ENCODE data around the gene LMAN2.

Gene LMAN2

GRCh38 chr5:177288191-177288590, 63.3 kb downstream of the LMAN2 start:
- H3K4me2 ChIP-seq (ENCODE audit: low read depth, low read length, poor library complexity, severe bottlenecking) = no peak overlapping the region
- H2AFZ ChIP-seq (ENCODE audit: low read depth, low read length, severe bottlenecking) = no peak overlapping the region
- no peaks in the 10 kb centered on the region for H3F3A ChIP-seq (ENCODE audit: insufficient read depth)
- no peak overlapping the region for H3K4me3 ChIP-seq (ENCODE audit: insufficient read depth, low read length, poor library complexity, severe bottlenecking)
- H3K27me3 ChIP-seq (ENCODE audit: low read length) = no peaks in the 10 kb centered on the region
- H3K79me2 ChIP-seq (ENCODE audit: insufficient read depth, low read length) = no peaks in the 10 kb centered on the region
- no peak overlapping the region for H3K27ac ChIP-seq (ENCODE audit: low read depth, low read length)
- H4K20me1 ChIP-seq (ENCODE audit: low read depth, low read length) = no peaks in the 10 kb centered on the region
- no peaks in the 10 kb centered on the region for H3K9me3 ChIP-seq (ENCODE audit: insufficient read depth, low read length)
- no peak overlapping the region for H3K9ac ChIP-seq (ENCODE audit: low read length)
- TF ChIP-seq CTCF (IDR thresholded peaks at IDR 0.05; ENCODE audit: insufficient read depth, low read length, poor library complexity, severe bottlenecking) (no peak), EZH2phosphoT487 (conservative IDR thresholded peaks at IDR 0.05; ENCODE audit: low read length) (no peak)
- H3K9me2 ChIP-seq (replicated peaks; ENCODE audit: insufficient read depth, low read length) = no peaks in the 10 kb centered on the region
- H3K36me3 ChIP-seq (ENCODE audit: low read length) = peaks cover 48% of the 10 kb centered on the region

Data from SU-DHL-6 (cell line).